Fibroblast of skin of back (primary cell): ENCODE results near the gene SOCS1. TPM values are rescaled to one million over a fixed set of nuclear protein-coding genes. Genes with fewer than 3 reads are reported as not detected.
A peak's percentile ranks its signal among the peaks of the same experiment; 100 is the strongest.
"Not testable (repeated sequence)": the region's sequence is repeated elsewhere in the genome, so short reads cannot be mapped to it uniquely, and the experiment has no call there.

Experiments
- DNase-seq: peaks from one replicate; pipeline ENCODE4 v3.0.0-alpha.2; 2013
- polyA plus RNA-seq, 2 experiments: library from polyadenylated mRNA; unstranded; fragments of 120-200 nt; gene quantifications; one replicate each; pipeline ENCODE4 v1.2.1, GENCODE V29; 2013; ENCODE audit not compliant: insufficient read length in 2 of 2

SOCS1 gene, protein sequence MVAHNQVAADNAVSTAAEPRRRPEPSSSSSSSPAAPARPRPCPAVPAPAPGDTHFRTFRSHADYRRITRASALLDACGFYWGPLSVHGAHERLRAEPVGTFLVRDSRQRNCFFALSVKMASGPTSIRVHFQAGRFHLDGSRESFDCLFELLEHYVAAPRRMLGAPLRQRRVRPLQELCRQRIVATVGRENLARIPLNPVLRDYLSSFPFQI
- 0.87 TPM for polyA plus RNA-seq (2013, experiment 1 of 2; ENCODE audit: insufficient read length)
- polyA plus RNA-seq (2013, experiment 2 of 2; ENCODE audit: insufficient read length), result 0.48 TPM

DNA sequence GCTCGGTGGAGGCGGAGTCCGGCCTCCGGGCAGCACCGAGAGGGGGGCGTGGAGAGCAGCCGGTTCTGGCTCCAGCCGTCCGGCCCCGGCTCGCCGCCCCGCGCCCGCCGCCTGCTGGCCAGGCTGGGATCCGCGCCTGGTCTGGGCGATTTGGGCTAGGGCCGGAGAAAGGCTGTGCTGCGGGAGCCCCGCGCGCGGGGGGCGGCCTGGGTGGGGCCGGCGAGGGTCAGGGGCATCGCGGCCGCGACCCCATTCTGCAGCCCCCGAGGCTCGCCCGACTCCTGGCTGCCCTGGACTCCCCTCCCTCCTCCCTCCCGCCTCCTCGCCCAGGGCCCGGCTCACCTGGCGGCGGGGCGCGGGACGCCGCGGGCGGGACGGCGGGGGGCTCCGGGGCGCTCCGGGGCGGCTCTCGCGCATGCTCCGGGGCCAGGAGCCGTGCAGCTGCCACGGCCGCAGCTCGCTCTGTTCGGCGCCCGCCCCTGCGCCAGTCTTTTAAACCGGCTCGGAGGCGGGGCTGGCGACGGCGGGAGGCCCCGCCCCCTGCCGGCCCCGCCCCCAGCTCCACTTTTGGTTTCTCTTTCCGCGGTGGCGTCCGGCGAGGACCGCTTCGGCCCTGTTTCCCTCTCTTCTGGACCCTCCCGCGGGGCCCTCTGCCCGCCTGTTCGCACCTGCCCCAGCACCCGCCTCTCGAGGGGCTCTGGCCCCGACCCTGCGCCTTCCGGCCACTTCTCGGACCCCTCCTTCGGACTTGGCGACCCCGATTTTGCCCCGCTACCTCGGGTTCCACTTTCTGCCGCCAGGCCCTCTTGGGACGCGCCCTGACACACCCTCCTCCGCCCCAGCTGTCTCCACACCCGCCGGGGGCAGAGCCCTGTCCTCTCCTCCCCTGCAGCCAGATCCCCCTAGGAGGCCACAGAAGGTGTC, at the start of gene SOCS1:
SOCS1 (minus strand) TSS at position 468 of the 924 bp plus-strand sequence. CDS start 726 bp downstream, outside the sequence.
- DNase-seq, result peak; percentile 76

DNA sequence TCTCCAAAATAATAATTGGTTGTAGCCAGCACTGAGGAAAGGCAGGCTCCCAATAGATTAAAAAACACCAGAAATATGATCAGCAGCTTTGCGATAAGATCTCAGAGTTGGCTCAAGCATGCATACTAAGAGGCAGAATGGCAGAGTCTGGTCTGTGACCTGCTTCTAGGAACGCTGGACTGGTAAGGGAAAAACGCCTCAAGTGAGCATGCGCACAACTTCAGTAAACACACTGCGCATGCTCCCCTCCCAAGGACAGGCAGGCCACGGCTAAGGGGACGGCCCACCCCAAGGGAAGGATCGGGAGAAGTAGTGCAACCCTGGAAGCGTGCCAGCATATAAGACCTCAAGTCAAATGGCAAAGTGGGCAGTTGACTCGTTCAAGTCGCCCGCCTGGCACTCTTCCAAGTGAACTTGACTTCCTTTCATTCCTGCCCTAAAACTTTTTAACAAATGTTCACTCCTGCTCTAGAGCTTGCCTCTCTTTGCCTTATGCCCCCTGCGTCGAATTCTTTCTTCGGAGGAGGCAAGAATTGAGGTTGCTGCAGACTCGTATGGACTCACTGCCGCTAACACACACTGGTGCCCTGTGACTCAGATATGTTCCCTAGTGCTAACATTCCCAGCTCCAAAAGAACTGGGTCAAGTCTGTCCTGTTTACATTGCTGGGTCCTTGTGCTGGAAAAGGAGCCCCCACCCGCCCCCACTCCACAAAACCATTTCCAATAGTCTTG, 47.6 kb upstream of the SOCS1 start:
- no peak for DNase-seq

DNA sequence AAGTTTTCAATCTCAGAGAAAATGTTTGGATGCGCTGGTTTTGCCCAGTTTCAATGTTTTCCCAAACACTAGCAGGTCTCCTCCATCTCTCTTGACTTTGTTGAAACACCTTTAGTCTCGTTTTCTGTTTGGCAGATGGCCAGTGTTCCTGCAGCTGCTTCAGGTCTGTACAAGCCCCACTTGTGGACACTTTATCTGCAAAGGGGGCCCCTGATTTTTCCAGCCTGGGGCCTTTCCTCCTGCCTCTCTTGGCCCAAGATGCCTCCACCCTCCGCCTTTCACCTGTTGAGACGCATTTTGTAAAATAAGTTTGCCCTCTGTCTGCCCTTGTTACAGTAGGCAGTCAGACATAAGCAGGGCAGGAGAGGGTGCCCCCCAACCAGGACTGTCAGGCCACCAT, 47.0 kb upstream of the SOCS1 start:
- DNase-seq, result no peak

DNA sequence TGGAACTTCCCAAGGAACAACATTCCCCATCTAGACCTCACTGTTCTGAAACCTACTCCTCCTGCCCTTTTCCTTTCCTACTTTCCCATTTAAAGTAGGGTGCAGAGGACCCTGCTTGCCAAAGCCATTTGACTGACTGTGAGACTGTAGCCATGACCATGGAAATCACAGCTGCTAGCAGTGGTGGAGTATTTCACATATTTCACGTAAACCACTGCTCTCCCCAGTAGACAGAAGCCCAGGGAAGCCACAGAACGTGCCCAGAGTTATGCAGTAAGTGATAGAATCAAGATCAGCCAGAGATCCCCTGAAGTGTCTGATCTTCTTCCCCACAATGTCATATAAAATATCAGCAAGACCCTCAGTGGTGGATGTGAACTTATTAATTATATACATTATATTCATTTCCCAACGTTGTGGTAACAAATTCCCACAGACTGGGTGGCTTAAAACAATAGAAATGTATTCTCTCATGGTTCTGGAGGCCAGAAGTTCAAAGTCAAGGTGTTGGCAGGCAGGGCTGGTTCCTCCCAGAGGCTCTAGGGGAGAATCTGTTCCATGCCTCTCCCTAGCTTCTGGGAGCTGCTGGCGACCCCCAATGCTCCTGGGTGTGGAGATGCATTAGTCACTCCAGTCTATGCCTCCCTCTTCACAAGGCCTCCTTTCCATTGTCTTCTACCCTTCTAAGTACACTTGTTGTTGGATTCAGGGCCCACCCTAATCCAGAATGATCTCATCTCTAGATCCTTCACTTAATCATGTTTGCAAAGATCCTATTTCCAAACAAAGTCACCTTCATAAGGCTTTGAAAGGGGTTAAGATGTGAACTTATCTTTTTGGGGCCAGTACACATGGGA, 45.9 kb upstream of the SOCS1 start:
- DNase-seq, result no peak

DNA sequence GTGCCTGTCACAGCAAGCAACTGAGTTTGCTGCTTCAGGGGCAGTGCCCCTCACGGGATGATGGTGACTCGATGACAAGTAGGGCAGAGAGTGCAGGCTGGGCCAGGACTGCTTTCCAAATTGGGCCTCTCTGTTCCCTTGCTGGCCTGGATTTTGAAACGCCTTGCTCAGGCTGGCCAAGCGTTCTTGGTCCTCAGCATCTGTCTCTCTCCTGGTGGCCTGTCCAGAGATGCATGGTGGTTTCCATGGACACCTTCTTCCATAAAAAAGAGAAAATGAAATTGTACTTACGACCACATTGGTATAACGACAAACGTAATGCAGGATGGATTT, 44.5 kb upstream of the SOCS1 start:
- no peak for DNase-seq

DNA sequence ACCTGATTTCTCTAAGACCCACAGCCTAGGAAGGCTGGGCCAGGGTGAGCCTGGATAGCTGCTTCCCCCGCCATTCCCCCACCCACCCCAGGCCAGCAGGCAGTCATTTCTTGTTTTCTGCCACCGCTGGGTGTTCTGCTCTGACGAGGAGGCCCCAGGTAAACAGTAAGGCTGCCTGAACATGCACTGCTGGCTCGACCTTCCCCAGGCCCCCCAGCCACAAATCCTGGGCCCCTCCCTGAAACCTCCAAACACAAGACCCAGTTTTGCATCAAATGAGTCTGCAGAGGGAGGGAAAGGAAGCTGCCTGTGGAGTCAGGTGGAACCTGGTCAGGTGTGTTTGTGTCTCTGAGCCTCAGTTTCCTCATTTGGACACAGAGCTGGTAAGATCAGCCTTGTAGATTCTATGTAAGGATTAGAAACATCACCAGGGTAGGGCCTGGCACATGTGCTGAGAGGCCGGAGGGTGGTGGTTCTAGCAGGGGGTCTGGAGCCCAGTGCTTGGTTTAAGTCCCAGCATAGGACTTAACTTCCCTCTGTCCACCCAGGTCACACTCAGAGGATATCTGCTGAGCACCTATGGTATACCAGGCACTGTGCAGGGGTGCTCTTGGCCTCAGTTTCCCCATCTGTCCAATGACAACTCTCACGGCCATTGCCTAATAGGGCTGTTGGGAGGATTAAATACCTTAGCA, 44.0 kb upstream of the SOCS1 start:
- DNase-seq, result no peak

DNA sequence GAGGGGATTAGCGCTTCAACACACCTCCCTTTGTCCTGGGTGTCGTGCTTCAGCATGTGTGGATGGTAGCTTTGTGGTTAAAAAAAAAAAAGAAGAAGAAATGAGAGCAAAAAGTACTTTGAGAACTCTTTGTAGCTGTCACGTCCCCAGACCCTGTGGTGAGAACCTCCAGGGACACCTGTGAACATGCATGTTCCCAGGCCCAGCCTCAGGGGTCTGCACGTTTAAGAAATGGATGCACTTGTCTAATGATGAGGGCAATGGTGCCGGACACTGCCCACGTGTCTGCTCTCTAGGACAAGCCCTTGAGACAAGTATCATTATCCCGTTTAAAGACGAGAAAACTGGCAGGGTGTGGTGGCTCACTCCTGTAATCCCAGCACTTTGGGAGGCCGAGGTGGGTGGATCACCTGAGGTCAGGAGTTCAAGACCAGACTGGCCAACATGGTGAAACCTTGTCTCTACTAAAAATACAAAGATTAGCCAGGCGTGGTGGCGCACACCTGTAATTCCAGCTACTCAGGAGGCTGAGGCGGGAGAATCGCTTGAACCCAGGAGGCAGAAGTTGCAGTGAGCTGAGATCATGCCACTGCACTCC, 43.0 kb upstream of the SOCS1 start:
- not testable (repeated sequence) for DNase-seq

DNA sequence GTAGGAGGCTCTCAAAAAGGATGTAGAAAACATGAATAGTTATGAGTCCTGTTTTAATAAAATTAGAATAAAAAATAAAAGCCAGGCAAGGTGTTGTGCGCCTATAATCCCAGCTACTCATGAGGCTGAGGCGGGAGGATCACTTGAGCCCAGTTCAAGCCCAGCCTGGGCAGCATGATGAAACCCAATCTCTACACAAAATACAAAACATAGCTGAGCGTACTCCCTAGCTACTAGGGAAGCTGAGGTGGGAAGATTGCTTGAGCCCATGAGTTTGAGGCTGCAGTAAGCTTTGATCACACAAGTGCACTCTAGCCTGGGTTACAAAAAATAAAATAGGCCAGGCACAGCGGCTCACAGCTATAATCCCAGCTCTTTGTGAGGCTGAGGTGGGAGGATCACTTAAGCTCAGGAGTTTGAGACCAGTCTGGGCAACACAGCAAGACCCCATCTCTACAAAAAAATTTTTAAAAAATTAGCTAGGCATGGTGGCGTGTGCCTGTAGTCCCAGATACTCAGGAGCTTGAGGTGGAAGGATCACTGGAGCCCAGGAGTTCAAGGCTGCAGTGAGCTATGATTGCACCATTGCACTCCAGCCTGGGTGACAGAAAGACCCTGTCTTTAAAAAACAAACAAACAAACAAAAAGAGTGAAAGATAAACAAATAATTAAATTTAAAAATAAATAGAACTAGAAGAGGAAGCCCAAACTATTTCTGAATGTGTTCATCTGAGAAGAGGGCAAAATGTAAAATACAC, 42.3 kb upstream of the SOCS1 start:
- no peak for DNase-seq

DNA sequence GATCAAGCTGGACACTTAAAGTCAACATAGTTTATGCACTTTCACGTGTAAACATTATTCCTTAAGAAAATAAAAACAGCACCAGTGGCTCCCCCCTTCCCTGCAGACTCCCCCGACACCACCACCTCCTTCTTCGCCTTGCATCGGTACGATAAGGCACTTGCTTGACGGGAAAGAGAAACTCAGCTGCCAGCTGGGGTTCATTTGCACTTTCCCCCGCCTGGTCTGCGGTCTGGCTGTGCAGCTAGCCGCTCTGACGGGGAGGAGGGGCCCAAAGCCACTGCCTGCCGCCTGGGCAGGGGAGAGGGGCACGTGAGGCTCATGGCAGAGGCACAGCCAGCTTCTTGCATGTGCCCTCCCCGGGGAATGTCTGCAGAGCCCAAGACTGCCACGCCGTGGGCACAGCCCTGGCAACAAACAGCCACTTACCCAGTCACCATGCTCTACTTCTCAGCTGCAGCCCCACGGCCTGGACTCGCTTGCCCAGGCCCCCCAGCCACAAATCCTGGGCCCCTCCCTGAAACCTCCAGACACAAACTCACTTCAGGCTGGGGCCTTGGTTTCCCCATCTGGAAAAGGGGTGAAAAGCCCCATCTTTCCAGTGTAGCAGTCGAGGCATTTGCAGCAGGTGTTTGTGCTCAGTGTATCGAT, 41.6 kb upstream of the SOCS1 start:
- DNase-seq, result peak; percentile 41

DNA sequence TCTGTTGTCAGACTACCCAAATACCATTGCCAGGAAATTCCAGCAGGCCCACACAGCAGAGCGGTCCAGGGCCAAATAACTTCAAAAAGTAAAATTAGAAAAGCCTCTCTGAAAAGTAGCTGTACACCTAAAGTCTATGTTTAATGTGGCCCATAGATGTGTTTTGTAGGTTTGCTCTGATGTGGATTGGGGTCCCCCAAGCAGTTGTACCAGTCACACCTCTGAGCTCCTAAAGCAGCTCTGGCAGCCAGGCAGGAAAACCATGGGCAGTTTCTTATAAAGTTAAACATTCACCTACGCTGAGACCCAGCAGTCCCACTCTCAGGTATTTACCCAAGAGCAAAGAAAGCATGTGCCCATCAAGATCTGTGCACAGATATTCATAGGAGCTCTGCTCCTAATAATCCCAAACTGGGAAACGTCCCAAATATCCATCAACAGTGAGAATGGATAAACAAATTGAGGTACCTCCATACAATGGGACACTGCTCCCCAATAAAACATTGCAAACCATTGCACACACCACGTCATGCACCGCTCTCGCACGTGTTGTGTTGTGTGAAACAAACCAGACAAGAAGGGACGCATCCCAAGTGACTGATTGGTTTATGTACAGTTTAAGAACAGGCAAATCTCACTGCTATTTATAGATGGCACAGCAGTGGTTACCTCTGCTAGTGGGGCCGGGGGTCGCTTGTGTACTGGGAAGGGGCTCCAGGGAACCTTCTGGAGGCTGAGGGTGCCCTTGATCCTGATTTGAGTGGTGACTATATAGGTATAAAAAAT, 40.9 kb upstream of the SOCS1 start:
- DNase-seq, result no peak

DNA sequence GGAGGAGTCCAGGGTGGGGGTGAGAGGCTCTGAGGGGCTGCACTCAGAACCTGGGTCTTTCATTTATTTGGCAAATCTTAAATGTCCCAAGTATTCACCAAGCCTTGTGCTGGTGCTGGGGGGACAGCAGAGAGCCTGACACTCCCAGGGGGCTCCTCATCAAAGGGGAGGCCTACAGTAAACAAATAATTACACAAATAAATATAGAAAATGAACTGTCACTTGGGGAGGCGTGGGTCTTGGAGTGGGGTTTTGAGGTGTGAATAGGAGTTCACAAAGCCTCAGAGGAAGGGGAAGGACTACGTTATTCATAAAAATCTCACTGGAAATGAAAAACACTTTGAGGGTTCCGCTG, 40.3 kb upstream of the SOCS1 start:
- DNase-seq, result no peak

DNA sequence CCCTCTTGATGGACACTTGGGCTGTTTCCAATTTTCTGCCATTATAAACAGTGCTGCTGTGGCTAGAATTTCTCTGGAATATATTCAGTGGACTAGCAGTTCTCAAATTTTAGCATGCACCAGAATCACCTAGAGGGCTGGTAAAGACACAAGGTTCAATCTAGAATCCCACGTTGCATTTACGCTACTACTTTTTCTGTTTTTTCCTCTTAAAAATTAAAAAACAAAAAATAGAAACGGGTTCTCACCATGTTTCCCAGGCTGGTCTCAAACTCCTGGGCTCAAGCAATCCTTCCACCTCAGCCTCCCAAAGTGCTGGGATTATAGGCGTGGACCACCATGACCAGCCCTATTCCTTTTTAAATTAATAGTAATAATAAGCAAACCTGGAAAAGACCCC, 39.7 kb upstream of the SOCS1 start:
- no peak for DNase-seq

DNA sequence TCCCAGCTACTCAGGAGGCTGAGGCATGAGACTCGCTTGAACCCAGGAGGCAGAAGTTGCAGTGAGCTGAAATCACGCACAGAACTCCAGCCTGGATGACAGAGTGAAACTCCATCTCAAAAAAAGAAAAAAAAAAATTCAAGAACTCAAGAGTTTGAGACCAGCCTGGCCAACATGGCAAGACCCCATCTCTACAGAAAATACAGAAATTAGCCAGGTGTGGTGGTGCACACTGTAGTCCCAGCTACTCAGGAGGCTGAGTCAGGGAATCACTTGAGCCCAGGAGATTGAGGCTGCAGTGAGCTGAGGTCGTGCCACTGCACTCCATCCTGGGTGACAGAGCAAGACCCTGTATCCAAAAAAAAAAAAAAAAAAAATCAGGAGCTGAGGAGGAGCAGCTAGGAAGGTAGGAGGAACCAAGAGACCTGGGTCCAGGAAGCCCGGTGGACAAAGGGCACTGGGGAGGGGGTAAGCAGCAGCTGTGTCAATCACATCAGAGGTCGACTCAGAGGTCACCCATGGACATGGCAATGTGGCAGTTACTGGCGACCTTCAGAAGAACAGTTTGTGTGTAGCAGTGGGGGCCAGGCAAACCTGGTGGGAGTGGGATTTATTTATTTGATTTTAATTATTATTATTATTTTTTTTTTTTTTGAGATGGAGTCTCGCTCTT, 36.2 kb upstream of the SOCS1 start:
- DNase-seq, result no peak

DNA sequence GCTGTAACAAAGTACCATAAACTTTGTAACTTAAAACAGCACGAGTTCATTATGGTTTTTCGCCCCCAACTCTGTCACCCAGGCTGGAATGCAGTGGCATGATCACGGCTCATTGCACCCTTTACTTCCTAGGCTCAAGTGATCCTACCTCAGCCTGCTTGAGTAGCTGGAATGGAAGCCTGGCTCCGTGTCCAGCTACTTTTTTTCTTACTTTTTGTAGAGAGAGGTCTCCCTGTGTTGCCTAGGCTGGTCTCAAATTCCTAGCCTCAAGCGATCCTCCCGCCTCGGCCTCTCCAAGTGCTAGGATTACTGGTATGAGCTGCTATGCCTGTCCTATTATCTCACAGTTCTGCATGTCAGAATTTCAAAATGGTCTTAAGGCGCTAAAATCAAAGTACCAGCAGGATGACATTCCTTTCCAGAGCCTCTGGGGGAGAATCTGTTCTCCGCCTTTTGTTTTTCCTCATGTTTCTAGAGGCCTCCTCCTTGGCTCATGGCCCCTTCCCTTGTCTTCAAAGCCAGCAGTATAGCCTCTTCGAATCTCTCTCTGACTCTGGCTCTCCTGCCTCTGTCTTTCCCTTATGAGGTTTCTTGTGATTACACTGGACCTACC, 35.2 kb upstream of the SOCS1 start:
- no peak for DNase-seq

DNA sequence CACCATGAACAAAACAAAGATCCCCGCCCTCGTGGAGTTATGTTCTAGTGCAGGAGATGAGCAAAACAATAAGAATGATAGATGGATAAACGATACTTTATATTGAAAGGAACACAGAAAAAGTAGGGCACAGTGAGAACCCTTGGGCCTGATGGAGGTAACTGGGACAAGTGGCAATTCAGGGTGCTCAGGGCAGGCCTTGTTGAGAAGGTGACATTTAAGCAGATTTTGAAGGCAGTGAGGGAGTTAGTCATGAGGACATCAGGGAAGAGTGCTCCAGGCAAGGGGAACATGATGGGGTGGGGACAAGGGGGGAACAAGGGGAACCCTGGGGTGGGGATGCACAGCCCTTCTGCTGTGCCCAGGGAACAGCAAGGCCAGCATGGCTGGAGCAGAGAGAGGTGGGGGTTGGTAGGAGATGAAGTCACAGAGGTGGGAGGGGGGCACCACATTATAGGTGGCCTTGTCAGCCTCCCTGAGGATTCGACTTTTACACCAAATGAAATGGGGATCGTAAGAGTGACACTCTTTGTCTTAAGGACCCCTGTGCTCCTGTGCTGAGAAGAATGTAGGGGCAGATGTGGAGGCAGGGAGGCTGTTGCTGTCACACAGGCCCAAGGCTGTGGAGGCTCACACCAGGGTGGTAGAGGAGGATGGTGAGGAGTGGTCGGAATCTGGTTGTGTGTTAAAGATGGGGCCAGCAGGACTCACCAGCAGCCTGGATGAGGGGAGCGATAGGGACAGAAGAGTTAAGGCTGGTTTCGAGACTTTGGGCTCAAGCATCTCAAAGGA, 34.3 kb upstream of the SOCS1 start:
- DNase-seq, result no peak

DNA sequence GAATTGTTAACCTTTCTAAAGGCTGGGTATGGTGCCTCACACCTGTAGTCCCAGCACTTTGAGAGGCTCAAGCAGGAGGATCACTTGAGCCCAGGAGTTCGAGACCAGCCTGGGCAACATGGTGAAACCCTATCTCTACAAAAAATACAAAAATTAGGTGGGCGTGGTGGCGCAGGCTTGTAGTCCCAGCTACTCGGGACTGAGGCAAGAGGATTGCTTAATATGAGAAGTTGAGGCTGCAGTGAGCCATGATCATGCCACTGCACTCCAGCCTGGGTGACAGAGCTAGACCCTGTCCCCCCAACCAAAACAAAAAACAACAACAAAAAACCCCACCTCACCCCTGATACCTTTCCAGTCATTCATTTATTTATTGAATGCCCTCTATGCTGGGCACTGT, 33.7 kb upstream of the SOCS1 start:
- not testable (repeated sequence) for DNase-seq

DNA sequence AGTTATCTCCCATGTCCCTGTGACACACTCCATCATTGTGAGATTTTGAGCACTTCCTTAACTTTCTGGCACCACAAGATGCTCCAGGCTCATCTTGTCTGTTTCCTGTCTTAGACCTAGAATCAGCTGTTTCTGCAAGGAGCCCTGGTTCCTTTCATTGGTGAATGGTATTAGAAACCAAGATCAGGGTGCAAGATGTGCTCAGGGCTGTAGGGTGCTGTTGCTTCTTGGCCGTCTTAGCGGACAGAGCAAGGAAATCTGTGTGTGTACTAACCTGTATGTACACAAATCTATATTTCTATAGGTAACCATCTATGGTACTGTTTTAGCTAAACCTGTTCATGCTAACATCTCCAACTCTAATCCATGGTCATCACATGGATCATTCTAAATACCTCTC, 33.2 kb upstream of the SOCS1 start:
- no peak for DNase-seq
